GF-D8 (cell line): ENCODE results near the gene PFKL.
"Not testable (repeated sequence)": the region's sequence is repeated elsewhere in the genome, so short reads cannot be mapped to it uniquely, and the experiment has no call there.

ENCODE experiments used
- DNase-seq: peaks from one replicate; lab custom pipeline; 2025; lab: John Stamatoyannopoulos, UW

Gene PFKL

GRCh38 chr21:44329086-44329889 is 29.4 kb downstream of the PFKL start:
- no peak for DNase-seq

DNA sequence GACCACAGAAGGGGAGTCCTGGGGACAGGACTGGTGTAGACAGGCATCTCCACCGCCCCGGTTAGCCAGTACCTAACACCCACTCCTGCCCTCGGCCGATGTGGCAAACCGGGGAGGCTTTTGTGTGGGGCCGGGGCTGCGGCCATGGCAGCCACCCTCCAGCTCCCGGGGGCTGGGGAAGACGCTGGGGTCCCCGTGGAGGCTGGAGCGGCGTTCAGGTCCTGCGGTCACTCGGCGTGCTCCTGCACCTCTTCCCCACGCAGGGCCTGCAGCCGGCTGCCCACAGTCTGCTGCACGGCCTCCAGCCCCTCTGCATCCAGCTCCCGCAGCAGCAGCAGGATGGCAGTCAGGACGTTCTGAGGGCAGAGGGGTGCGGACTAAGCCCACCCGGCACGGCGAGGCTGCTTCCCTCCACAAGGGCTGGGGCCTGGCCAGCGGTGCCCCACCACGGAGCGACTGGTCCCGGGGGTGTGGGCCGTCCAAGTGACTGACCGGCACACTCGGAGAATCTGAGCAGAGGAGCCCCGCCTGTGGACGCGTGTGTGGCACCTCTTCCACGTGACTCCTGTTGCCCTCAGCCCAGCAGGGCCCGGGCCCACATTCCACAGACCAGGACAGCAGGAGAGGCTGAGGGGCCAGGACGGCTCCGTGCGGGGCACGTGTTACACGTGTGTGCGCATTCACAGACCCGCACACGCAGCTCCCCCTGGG is 30.3 kb downstream of the PFKL start:
- no peak for DNase-seq

GRCh38 chr21:44330698-44331097 is 30.8 kb downstream of the PFKL start:
- DNase-seq = no peak

DNA sequence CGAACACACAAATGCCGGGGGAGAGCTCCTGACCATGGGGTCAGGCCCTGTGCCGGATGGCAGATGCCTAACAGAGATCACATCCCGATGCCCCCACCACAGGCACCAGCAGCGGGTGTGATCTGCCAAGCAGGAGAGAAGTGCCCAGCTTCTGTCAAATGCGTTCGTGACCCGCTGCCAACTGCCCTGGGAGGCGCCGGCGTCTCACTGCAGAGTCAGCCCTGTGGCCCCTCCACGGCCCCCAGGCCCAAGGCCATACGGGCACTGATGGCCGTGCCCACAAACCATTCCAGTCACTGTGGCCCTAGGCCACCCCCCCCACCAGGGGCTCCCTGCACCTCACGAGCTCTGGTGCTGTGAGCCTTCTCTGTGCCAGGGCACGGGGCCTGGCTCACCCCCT is 31.4 kb downstream of the PFKL start:
- DNase-seq = no peak

DNA sequence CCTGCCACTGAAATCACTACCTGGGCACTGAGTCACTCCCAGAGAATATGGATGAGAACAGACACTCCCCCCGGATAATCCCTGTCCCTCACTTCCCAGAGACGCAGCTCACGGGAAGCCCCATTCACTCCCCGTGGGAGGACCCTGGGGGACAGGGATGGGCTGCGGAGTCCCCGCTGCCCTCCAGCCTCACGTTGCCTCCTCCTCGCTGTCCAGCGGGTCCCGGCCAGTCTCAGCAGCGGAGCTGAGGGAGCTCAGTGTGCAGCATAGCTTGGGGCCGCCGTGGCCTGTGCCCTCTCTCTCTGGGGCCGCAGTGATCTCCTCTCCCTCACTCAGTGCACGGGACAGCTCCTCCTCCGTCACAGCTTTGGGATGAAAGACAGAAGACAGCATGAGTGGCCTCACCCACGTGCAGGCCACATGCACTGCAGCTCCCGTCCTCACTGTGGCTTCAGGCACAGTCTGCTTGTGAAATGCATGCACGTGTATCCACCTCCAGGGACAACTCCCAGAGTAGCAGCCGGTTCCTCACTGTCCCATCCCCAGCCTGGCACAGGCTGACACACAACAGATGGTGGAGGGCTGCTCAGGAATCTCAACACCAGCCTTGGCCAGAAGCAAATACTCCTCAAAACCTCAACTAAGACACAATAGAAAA is 31.9 kb downstream of the PFKL start:
- DNase-seq = no peak

GRCh38 chr21:44332383-44332782 is 32.5 kb downstream of the PFKL start:
- no peak for DNase-seq

GRCh38 chr21:44332965-44333364 is 33.1 kb downstream of the PFKL start:
- DNase-seq = no peak

GRCh38 chr21:44333509-44334328 is 33.9 kb downstream of the PFKL start:
- DNase-seq = no peak

GRCh38 chr21:44334329-44335030 is 34.6 kb downstream of the PFKL start:
- DNase-seq = no peak

DNA sequence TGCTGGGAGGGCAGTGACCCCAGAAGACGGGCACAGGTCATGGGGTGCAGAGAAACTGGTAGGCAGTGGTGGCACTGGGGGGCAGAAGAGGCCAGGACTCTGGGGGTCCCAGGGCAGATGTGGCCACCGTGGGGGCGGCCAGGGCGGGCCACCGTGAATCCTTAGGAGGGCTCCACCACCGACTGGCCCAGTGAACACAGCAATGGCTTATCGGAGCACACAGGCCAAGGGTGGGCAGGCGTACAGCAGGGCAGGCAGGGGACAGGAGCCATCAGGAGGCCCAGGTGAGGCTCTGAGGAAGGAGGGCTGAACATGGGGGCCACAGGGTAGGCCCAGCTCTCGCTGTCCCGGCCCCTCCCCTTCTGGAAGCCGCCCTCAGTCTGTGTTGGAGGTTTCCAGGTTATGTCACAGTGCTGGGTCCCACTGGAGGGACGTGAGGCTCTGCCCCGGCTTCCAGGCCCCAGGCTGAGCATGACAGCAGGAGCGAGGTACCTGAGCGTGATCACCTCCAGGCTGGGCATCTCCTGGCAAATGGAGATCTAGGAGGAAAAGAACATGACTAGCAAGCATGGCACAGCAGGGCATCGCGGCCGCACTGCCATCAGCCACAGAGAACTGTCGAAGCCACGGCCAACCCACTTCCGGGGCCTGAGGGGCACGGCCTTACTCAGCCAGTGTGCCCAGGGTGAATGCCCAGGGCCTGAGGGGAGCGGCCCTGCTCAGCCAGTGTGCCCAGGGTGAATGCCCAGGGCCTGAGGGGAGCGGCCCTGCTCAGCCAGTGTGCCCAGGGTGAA is 35.6 kb downstream of the PFKL start:
- DNase-seq = no peak

- DNase-seq = no peak
Observed at GRCh38 chr21:44337449-44337848, 37.6 kb downstream of the PFKL start.

- peak; percentile 50 for DNase-seq
Observed at GRCh38 chr21:44337941-44338895, 38.4 kb downstream of the PFKL start.

DNA sequence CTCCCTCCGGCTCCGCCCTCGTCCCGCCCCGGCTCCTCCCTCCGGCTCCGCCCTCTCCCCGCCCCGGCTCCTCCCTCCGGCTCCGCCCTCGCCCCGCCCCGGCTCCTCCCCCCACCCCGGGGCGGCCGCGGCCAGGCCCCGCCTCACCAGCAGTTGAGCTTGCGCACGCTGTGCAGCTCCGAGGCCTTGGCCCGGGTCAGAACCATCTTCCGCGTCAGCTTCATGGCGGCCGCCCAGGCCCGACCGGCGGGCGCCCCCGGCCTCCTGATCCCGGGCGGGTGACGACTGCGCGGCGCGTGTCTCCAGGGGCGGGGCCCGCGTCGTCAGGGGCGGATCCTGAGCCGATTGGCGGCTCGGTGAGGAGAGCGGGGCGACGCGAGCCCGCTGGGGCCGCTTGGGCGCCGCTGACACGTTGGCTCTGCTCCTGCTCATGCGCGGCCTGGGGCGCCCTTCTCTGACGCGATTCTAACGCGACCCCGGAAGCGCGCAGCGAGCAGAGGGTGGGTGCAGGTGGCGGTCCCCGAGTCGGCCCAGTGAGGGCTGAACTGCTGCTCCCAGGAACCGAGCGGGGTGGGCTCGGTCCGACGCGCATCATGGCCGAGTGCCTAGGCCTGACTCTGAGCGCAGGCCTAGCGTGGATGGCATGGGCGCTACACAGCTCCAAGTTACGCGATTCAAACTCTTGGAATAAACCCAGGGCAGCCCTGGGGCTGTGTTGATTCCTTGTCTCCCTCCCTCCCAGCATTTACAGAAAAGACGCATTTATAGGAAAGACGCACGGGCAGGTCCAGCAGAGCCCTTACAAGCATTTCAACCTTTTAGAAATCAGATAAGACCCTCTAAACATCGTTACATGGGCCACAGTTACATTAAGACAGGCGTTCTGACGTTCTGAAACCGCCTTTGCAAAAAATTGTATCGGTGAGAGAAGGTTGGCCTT is 39.4 kb downstream of the PFKL start, which contains the start of gene CFAP410:
TSS of gene CFAP410 (minus strand) at position 420 of the 940 bp plus-strand sequence. CDS start at position 224, 196 bp downstream.
- DNase-seq = peak; percentile 92

DNA sequence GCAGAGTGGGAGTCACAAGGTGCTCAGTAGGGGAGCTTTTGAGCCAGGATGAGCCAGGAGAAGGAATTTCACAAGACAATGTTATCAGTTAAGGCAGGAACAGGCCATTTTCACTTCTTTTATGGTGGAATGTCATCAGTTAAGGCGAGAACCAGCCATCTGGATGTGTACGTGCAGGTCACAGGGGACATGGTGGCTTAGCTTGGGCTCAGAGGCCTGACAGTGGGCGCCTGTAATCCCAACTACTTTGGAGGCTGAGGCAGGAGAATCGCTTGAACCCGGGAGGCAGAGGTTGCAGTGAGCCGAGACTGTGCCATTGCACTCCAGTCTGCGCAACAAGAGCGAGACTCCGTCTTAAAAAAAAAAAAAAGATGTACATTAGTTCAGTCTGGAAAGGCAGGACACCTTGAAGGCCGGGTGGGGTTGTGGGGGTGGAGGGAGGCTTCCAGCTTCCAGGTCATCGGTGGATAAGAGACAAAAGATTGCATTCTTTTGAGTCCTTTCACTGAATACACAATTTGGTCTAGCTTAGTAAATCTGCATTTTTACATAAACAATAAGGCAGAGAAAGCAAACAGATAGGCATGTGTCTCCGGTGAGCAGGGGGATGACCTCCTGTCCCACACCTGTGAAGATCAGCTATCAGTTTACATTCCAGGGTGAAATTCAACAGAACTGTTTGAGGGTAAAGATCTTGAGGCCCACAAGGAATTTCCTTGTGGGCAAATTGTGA is 42.0 kb downstream of the PFKL start:
- DNase-seq = not testable (repeated sequence)

- not testable (repeated sequence) for DNase-seq
Observed at GRCh38 chr21:44342981-44343380, 43.1 kb downstream of the PFKL start.

DNA sequence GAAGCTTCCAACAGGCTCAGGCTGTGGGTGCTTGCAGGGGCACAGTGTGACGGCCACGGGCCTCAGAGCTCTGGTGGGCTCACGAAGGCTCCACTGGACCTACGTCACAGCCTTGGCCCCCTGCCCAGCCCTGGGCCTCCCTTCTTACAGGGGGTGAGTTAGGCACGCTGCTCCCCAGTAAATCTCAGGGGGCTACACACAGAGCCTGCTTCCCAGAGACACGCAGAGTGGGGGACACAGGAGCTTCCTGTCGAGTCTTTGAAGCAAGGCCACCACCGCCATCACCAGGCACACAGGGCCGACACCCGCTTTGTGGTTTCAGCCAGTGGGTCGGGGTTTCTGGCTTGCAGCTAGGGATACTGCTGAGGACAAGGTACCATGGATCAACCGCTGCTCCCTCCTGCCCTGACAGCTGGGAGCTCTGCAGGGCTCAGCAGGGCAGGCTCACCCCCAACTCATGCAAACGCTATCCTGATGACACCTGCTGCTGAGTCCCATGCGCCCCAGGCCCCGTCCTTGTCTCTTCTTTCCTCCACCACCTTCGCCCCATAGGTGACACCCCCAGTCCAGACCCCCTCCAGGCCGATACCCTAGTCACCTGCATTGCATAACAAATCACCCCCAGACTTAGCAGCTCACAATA is 44.8 kb downstream of the PFKL start:
- no peak for DNase-seq

DNA sequence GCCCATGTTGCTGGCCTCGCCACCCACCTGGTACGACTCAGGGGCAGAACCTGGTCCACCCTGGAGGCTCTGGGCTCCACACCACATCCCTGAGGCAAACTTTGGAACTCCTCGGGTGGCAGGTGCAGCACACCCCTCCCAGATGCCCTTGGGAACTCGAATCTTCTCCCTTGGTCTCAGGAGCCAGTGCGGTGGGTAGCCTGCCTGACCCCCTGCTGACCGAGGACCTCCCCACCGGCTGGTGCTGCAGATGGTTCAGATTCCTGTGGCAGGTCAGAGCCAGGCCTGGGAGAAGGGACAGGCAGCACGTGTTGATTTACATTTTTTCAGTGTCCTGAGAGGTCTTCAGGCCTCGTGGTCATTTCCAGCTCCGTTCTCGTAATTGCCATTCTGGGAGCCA is 45.6 kb downstream of the PFKL start:
- DNase-seq = no peak
